CD4-positive, alpha-beta T cell (primary cell): ENCODE results near the gene APC2. TPM values are rescaled to one million over a fixed set of nuclear protein-coding genes. Genes with fewer than 3 reads are reported as not detected.
"Not testable (repeated sequence)": the region's sequence is repeated elsewhere in the genome, so short reads cannot be mapped to it uniquely, and the experiment has no call there.

ENCODE experiments used
- ATAC-seq: fragments of 200-7000 bp; cut with Tn5 transposase; one replicate; pipeline ENCODE4 v1.10.0; 2022; ENCODE audit warnings: mild to moderate bottlenecking; ENCODE audit not compliant: poor library complexity
- CTCF ChIA-PET: fragments of 350-600 bp; sonication (Branson Sonifier 250); formaldehyde crosslinking; loops from one replicate; lab custom pipeline; 2021; ENCODE audit warnings: antibody characterized with exemption, inconsistent platforms; lab: Charles Lee
- POLR2A ChIA-PET: fragments of 350-600 bp; sonication (Branson Sonifier 250); formaldehyde crosslinking; loops from one replicate; lab custom pipeline; 2021; ENCODE audit warnings: antibody characterized with exemption, inconsistent platforms; lab: Charles Lee
- DNase-seq, 14 experiments: peaks; one replicate each; pipeline ENCODE4 v3.0.0-alpha.2; 2013 to 2020; ENCODE audit warnings: mixed read lengths in 2 of 14
- H3K27ac ChIP-seq, 2 donors: one replicate each; pipeline versions ENCODE4 v1.5.1 to v1.7.0; 2013; ENCODE audit warnings: low read length in 2 of 2, low read depth in 1 of 2, mild to moderate bottlenecking in 1 of 2
- H3K27me3 ChIP-seq, 2 experiments: 1 replicate in 1 of 2; 2 replicates in 1 of 2; pipeline versions ENCODE4 v1.6.1 to v1.7.0; 2013; ENCODE audit warnings: low read length in 2 of 2, control low read depth in 1 of 2, mild to moderate bottlenecking in 1 of 2, moderate library complexity in 1 of 2; ENCODE audit not compliant: insufficient read depth in 2 of 2, control insufficient read depth in 1 of 2
- H3K36me3 ChIP-seq: one replicate; pipeline ENCODE4 v1.6.1; 2013; ENCODE audit warnings: low read length, control low read depth; ENCODE audit not compliant: insufficient read depth
- H3K4me1 ChIP-seq: one replicate; pipeline ENCODE4 v1.6.1; 2013; ENCODE audit warnings: low read length, control low read depth; ENCODE audit not compliant: insufficient read depth
- H3K4me3 ChIP-seq: one replicate; pipeline ENCODE4 v1.5.1; 2013; ENCODE audit warnings: mild to moderate bottlenecking, low read length, moderate library complexity
- H3K9me3 ChIP-seq, 2 experiments: 1 replicate in 1 of 2; 2 replicates in 1 of 2; pipeline versions ENCODE4 v1.6.1 to v1.7.0; 2013; ENCODE audit warnings: low read length in 2 of 2, mild to moderate bottlenecking in 2 of 2, control low read depth in 1 of 2, moderate library complexity in 1 of 2; ENCODE audit not compliant: control insufficient read depth in 1 of 2, insufficient read depth in 1 of 2
- H3K27ac Mint-ChIP-seq: one replicate; pipeline ENCODE4 v1.8.0; 2020; ENCODE audit warnings: mixed read lengths
- H3K27me3 Mint-ChIP-seq: one replicate; pipeline ENCODE4 v1.8.0; 2021; ENCODE audit warnings: mixed read lengths
- H3K36me3 Mint-ChIP-seq: one replicate; pipeline ENCODE4 v1.8.0; 2021; ENCODE audit warnings: low read depth, mixed read lengths
- H3K4me1 Mint-ChIP-seq: one replicate; pipeline ENCODE4 v1.8.0; 2021; ENCODE audit warnings: low read depth, mixed read lengths
- H3K4me3 Mint-ChIP-seq: one replicate; pipeline ENCODE4 v1.8.0; 2020; ENCODE audit warnings: mild to moderate bottlenecking, mixed read lengths
- H3K9me3 Mint-ChIP-seq: one replicate; pipeline ENCODE4 v1.8.0; 2020; ENCODE audit warnings: mixed read lengths
- CTCF ChIP-seq: fragments of 200-600 bp; IDR thresholded peaks from one replicate; pipeline ENCODE4 v1.8.0; 2022; ENCODE audit warnings: antibody characterized with exemption, mild to moderate bottlenecking
- intact Hi-C, 2 experiments: fragments of 100-400 bp; cut with DNase I in 1 of 2; cut with micrococcal nuclease in 1 of 2; formaldehyde crosslinking; loops; one replicate each; pipeline versions ENCODE4 v1.15.1 to v1.9.0; 2023 to 2025; cut with DNase I, micrococcal nuclease
- total RNA-seq, 174 experiments: library from RNA in 2 of 174; stranded (reverse) in 2 of 174; gene quantifications; one replicate each; pipeline ENCODE4 v1.2.3 and lab custom pipeline; 2021 to 2026

Gene APC2
- total RNA-seq, 2 experiments from 2014 or later, result 0.20 to 0.30 TPM

- no peak overlapping the region for H3K27ac Mint-ChIP-seq
- H3K36me3 Mint-ChIP-seq, result no peaks in the 10 kb centered on the region
- Histone ChIP-seq H3K9me3 (peaks cover 0 to 18% of the 10 kb centered on the region in 2 experiments), H3K27ac (no peak overlapping the region), H3K27me3 (no peaks in the 10 kb centered on the region), H3K36me3 (no peaks in the 10 kb centered on the region), H3K4me1 (peaks cover 25% of the 10 kb centered on the region), H3K4me3 (no peak overlapping the region)
- no peak for TF ChIP-seq CTCF
- POLR2A ChIA-PET, result no interaction called here
- CTCF ChIA-PET, result no interaction called here
- no peak overlapping the region for H3K4me3 Mint-ChIP-seq
- H3K4me1 Mint-ChIP-seq, result peaks cover 6% of the 10 kb centered on the region
- ATAC-seq (no peak), DNase-seq (no peak)
- intact Hi-C loops, result no loop called here
- no peaks in the 10 kb centered on the region for H3K9me3 Mint-ChIP-seq
- peaks cover 6% of the 10 kb centered on the region for H3K27me3 Mint-ChIP-seq
Observed at GRCh38 chr19:1516395-1516753, 66.5 kb downstream of the APC2 start.

- Histone ChIP-seq H3K27ac (no peak overlapping the region), H3K9me3 (peaks cover 0 to 19% of the 10 kb centered on the region in 2 experiments), H3K4me3 (no peak overlapping the region), H3K36me3 (no peaks in the 10 kb centered on the region), H3K27me3 (peaks cover 4 to 7% of the 10 kb centered on the region in 2 experiments), H3K4me1 (peaks cover 6% of the 10 kb centered on the region)
- ChIA-PET CTCF (interaction anchor here (0.6 to 0.7 kb wide), 2 partner anchors 7 to 28 kb away, joined by 3 to 4 read pairs; partner anchors contain the start of gene REEP6), POLR2A (no interaction called here)
- Mint-ChIP-seq H3K9me3 (no peaks in the 10 kb centered on the region), H3K27me3 (peaks cover 14% of the 10 kb centered on the region), H3K36me3 (no peaks in the 10 kb centered on the region), H3K27ac (no peak overlapping the region), H3K4me3 (no peak overlapping the region), H3K4me1 (no peaks in the 10 kb centered on the region)
- intact Hi-C loops, result no loop called here
- DNase-seq, result no peak
- no peak for ATAC-seq
- no peak for TF ChIP-seq CTCF
Observed at GRCh38 chr19:1518471-1518870, 68.5 kb downstream of the APC2 start.

GRCh38 chr19:1519802-1520201 is 69.9 kb downstream of the APC2 start:
- H3K36me3 ChIP-seq, CTCF ChIA-PET, H3K27ac Mint-ChIP-seq, H3K4me1 Mint-ChIP-seq, ATAC-seq, H3K4me1 ChIP-seq, H3K36me3 Mint-ChIP-seq, H3K9me3 Mint-ChIP-seq, DNase-seq, H3K27ac ChIP-seq, POLR2A ChIA-PET, H3K4me3 ChIP-seq, H3K4me3 Mint-ChIP-seq, intact Hi-C loops: not testable (repeated sequence)
- H3K27me3 Mint-ChIP-seq, result peaks cover 17% of the 10 kb centered on the region
- peaks cover 0 to 22% of the 10 kb centered on the region in 2 experiments for H3K9me3 ChIP-seq
- H3K27me3 ChIP-seq, result peaks cover 10 to 13% of the 10 kb centered on the region in 2 experiments

- no peak for TF ChIP-seq CTCF
- intact Hi-C loops, result no loop called here
- Mint-ChIP-seq H3K4me1 (peaks cover 8% of the 10 kb centered on the region), H3K27me3 (peaks cover 21% of the 10 kb centered on the region), H3K9me3 (no peaks in the 10 kb centered on the region), H3K36me3 (no peaks in the 10 kb centered on the region), H3K27ac (no peak overlapping the region), H3K4me3 (no peak overlapping the region)
- no peaks in the 10 kb centered on the region for H3K4me1 ChIP-seq
- H3K4me3 ChIP-seq, result no peak overlapping the region
- no peak overlapping the region for H3K27ac ChIP-seq
- peaks cover 0 to 27% of the 10 kb centered on the region in 2 experiments for H3K9me3 ChIP-seq
- no peak for ATAC-seq
- no peak for DNase-seq
- H3K27me3 ChIP-seq, result peaks cover 15 to 18% of the 10 kb centered on the region in 2 experiments
- ChIA-PET CTCF (no interaction called here), POLR2A (no interaction called here)
- no peaks in the 10 kb centered on the region for H3K36me3 ChIP-seq
Observed at GRCh38 chr19:1520203-1520780, 70.4 kb downstream of the APC2 start.
